GM12878 (cell line): ENCODE results near the gene ANKRD55. TPM values are rescaled to one million over a fixed set of nuclear protein-coding genes. Genes with fewer than 3 reads are reported as not detected.
A peak's percentile ranks its signal among the peaks of the same experiment; 100 is the strongest.

ENCODE experiments used
- CEBPZ ChIP-seq: fragments of 150-350 bp; IDR thresholded peaks from 2 replicates; pipeline ENCODE4 v1.6.1; 2016; ENCODE audit warnings: low read depth, low read length
- DPF2 ChIP-seq: fragments of 450-650 bp; IDR thresholded peaks from 2 replicates; pipeline ENCODE4 v1.6.1; 2017; ENCODE audit warnings: mild to moderate bottlenecking
- E4F1 ChIP-seq: fragments of 450-650 bp; IDR thresholded peaks from 2 replicates; pipeline ENCODE4 v1.6.1; 2018; ENCODE audit warnings: borderline replicate concordance, mild to moderate bottlenecking; ENCODE audit not compliant: partially characterized antibody
- EED ChIP-seq: sonication (generic); IDR thresholded peaks from 2 replicates; pipeline ENCODE4 v1.6.1; 2016; ENCODE audit warnings: antibody characterized with exemption, low read depth
- EGR1 ChIP-seq, 2 experiments: IDR thresholded peaks; 1 replicate in 1 of 2; 2 replicates in 1 of 2; pipeline ENCODE4 v1.6.1; 2011 to 2012; ENCODE audit warnings: low read depth in 2 of 2, low read length in 2 of 2, borderline replicate concordance in 1 of 2, mild to moderate bottlenecking in 1 of 2, moderate library complexity in 1 of 2
- ESRRA ChIP-seq: IDR thresholded peaks from 2 replicates; pipeline ENCODE4 v1.6.1; 2012; ENCODE audit warnings: mild to moderate bottlenecking, low read length, improper control_type of control experiment
- FOS ChIP-seq: IDR thresholded peaks from 3 replicates; pipeline ENCODE4 v1.6.1; 2011; ENCODE audit warnings: borderline replicate concordance; ENCODE audit not compliant: insufficient read length; ENCODE audit errors: extremely low read depth
- MEF2A ChIP-seq: IDR thresholded peaks from 2 replicates; pipeline ENCODE4 v1.6.1; 2011; ENCODE audit warnings: low read depth, mild to moderate bottlenecking, low read length, moderate library complexity; ENCODE audit not compliant: insufficient read depth
- NBN ChIP-seq: fragments of 450-650 bp; IDR thresholded peaks from 2 replicates; pipeline ENCODE4 v1.6.1; 2016
- NR2C1 ChIP-seq: fragments of 450-650 bp; IDR thresholded peaks from 2 replicates; pipeline ENCODE4 v1.6.1; 2017; ENCODE audit warnings: antibody characterized with exemption, mild to moderate bottlenecking, moderate library complexity
- RAD21 ChIP-seq: IDR thresholded peaks from 2 replicates; pipeline ENCODE4 v1.6.1; 2011; ENCODE audit warnings: mild to moderate bottlenecking, low read depth, low read length, moderate library complexity; ENCODE audit not compliant: insufficient read depth
- RELB ChIP-seq: fragments of 450-650 bp; IDR thresholded peaks from 2 replicates; pipeline ENCODE4 v1.6.1; 2017; ENCODE audit warnings: low read depth, mild to moderate bottlenecking, moderate library complexity
- REST ChIP-seq: IDR thresholded peaks from 2 replicates; pipeline ENCODE4 v1.6.1; 2012; ENCODE audit warnings: mild to moderate bottlenecking, low read depth, low read length
- SIX5 ChIP-seq: IDR thresholded peaks from 2 replicates; pipeline ENCODE4 v1.6.1; 2011; ENCODE audit warnings: mild to moderate bottlenecking, low read depth, low read length, moderate library complexity; ENCODE audit not compliant: severe bottlenecking
- SUPT20H ChIP-seq: IDR thresholded peaks from 2 replicates; pipeline ENCODE4 v1.6.1; 2011; ENCODE audit warnings: low read depth, mild to moderate bottlenecking, low read length, moderate library complexity, borderline replicate concordance; ENCODE audit not compliant: control insufficient read depth
- ZNF207 ChIP-seq: fragments of 450-650 bp; IDR thresholded peaks from 2 replicates; pipeline ENCODE4 v1.6.1; 2014; ENCODE audit warnings: antibody characterized with exemption, mild to moderate bottlenecking, borderline replicate concordance
- polyA plus RNA-seq, 11 experiments: library from polyadenylated mRNA; depleted of rRNA in 4 of 11; unstranded in 6 of 11; stranded (reverse) in 5 of 11; fragments of >200 nt; fragmentation: Nextera tagmentation in 4 of 11; fragmentation: Illumina TruSeq in 1 of 11; extraction: Ambion mirVana in 4 of 11; extraction: Trizol in 1 of 11; gene quantifications; 1 replicate in 1 of 11; 2 replicates in 10 of 11; pipeline versions ENCODE4 v1.2.1 to v1.2.3, GENCODE V29; 2011 to 2016; ENCODE audit warnings: inconsistent platforms in 2 of 11, missing spikeins in 2 of 11, low read depth in 1 of 11
- total RNA-seq, 4 experiments: library from RNA; depleted of rRNA in 3 of 4; stranded (reverse); fragments of >200 nt in 3 of 4; fragmentation: Illumina TruSeq in 1 of 4; extraction: Trizol in 1 of 4; gene quantifications; 2 replicates each; pipeline versions ENCODE4 v1.2.1 to v1.2.3, GENCODE V29; 2013 to 2021

ANKRD55 gene
- total and polyA plus RNA-seq, 10 of the 15 experiments (the other 5 are each of a cell fraction or from before 2014, with no cell fraction given): 0.04 TPM; not detected in 9

GRCh38 chr5:56094579-56095361 is 138.4 kb downstream of the ANKRD55 start (continued):
- TF ChIP-seq RELB: no peak
- no peak for TF ChIP-seq ESRRA
- TF ChIP-seq DPF2: no peak; the same call in 1 of the 2 replicates
- 0 out of 2 replicates have a peak, but pooled peaks have one; percentile 12 for TF ChIP-seq NBN
- no peak for TF ChIP-seq CEBPZ
- no peak for TF ChIP-seq RAD21
- TF ChIP-seq SUPT20H: no peak
- no peak for TF ChIP-seq E4F1
- TF ChIP-seq EED: no peak
- no peak for TF ChIP-seq NR2C1
- TF ChIP-seq REST: no peak
- TF ChIP-seq FOS: no peak
- no peak for TF ChIP-seq EGR1 (IDR thresholded peaks at IDR 0.05; ENCODE audit: borderline replicate concordance in 1 of 2, low read depth in 2 of 2, low read length in 2 of 2)
- TF ChIP-seq MEF2A: no peak
- no peak for TF ChIP-seq SIX5
- TF ChIP-seq ZNF207: no peak
